Natural killer cell treated with Interleukin-12 subunit alpha and Interleukin-12 subunit beta and Interleukin-15 and Interleukin-18, amount 100 ng/mL, for 72 hours (primary cell): ENCODE results near the gene MPHOSPH9. TPM values are rescaled to one million over a fixed set of nuclear protein-coding genes. Genes with fewer than 3 reads are reported as not detected.
"Not testable (repeated sequence)": the region's sequence is repeated elsewhere in the genome, so short reads cannot be mapped to it uniquely, and the experiment has no call there.

ENCODE experiments used
- ATAC-seq, 2 donors: fragments of 150-1000 bp; cut with Tn5 transposase in 1 of 2; sonication (Bioruptor Pico), chemical (Tn5 transposase) in 1 of 2; 2 replicates each; pipeline ENCODE4 v1.10.0; 2021
- DNase-seq: peaks from one replicate; pipeline ENCODE4 v3.0.0; 2022; ENCODE audit warnings: low spot score
- H3K27ac Mint-ChIP-seq, 2 donors: 1 replicate in 1 of 2; 2 replicates in 1 of 2; pipeline ENCODE4 v1.8.0; 2022; ENCODE audit warnings: mixed read lengths in 2 of 2, mild to moderate bottlenecking in 1 of 2, moderate library complexity in 1 of 2
- H3K27me3 Mint-ChIP-seq, 2 donors: 1 replicate in 1 of 2; 2 replicates in 1 of 2; pipeline ENCODE4 v1.8.0; 2022; ENCODE audit warnings: mixed read lengths in 2 of 2
- H3K36me3 Mint-ChIP-seq: one replicate; pipeline ENCODE4 v1.8.0; 2022; ENCODE audit warnings: mixed read lengths
- H3K4me1 Mint-ChIP-seq, 2 donors: 1 replicate in 1 of 2; 2 replicates in 1 of 2; pipeline ENCODE4 v1.8.0; 2022; ENCODE audit warnings: low read depth in 2 of 2, mixed read lengths in 2 of 2, mild to moderate bottlenecking in 1 of 2
- H3K4me3 Mint-ChIP-seq: one replicate; pipeline ENCODE4 v1.8.0; 2022; ENCODE audit warnings: mixed read lengths
- H3K9me3 Mint-ChIP-seq: 2 replicates; pipeline ENCODE4 v1.8.0; 2022; ENCODE audit warnings: mixed read lengths
- total RNA-seq, 2 donors: library from RNA; stranded (reverse); gene quantifications; one replicate each; pipeline ENCODE4 v1.2.3, GENCODE V29; 2022

The MPHOSPH9 gene
- total RNA-seq, 2 donors from 2014 or later = 50.1 to 117 TPM

- DNase-seq = no peak
- ATAC-seq = no peak
Observed at GRCh38 chr12:123229051-123229450, 3.9 kb downstream of the MPHOSPH9 start.

DNA sequence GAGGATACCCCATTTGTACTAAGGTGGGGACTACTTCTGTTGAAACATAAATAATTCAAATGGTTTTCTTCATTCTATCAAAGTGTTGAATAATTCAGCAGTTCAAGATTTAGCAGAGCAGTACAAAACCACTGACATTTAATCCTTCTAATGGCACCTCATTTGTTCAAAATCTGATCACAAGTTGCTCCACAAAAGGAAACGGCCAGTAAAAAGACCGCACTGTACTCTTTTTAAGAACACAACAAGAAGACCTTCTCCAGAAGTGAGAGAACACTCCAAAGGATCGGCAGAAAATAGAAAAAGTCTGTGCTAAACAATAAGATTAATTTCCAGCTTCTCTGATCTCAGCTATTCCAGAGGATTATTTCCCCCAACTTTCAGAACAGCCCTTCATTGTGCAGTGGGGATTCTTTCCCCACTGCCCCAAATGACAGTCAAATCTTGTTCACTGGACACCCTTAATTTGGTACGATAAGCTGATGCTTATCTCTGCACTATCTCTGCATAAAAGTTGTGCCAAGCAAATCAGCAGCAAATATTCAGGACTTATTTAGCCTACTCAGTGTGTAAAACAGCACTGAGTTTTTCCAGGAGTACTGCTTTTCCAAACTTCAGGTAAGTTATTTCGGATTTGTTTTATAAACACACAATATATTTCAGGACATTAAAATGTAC lies 5.2 kb downstream of the MPHOSPH9 start:
- Mint-ChIP-seq H3K27me3 (no peaks in the 10 kb centered on the region), H3K9me3 (no peaks in the 10 kb centered on the region), H3K4me3 (peak overlapping the region; percentile 56), H3K27ac (peak overlapping the region; percentile 71 to 89), H3K36me3 (no peaks in the 10 kb centered on the region), H3K4me1 (peaks cover 43 to 54% of the 10 kb centered on the region in 2 donors)
- no peak for DNase-seq
- ATAC-seq = no peak

More at GRCh38 chr12:123229051-123229450, 3.9 kb downstream of the MPHOSPH9 start:
- H3K4me1 Mint-ChIP-seq = peaks cover 36 to 43% of the 10 kb centered on the region in 2 donors
- no peaks in the 10 kb centered on the region for H3K27me3 Mint-ChIP-seq
- H3K4me3 Mint-ChIP-seq = peak overlapping the region; percentile 71
- H3K27ac Mint-ChIP-seq = peak overlapping the region; percentile 71 to 89
- no peaks in the 10 kb centered on the region for H3K36me3 Mint-ChIP-seq
- H3K9me3 Mint-ChIP-seq = no peaks in the 10 kb centered on the region

DNA sequence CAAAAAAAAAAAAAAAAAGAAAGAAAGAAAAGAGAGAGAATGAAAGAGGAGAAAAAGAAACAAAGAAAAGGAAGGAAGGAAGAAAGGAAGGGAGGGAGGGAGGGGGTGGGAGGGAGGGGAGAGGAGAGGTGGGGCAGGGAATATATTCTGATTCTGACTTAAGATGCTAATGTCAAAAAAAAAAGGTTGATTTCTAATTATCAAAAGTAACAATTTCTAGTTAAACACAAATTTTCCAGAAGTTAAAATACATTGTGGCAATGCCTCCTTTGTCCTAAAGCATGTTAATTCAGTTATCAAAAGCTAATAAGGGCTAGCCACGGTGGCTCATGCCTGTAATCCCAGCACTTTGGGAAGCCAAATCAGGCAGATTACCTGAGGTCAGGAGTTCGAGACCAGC lies 7.5 kb downstream of the MPHOSPH9 start:
- H3K36me3 Mint-ChIP-seq = peaks cover 9% of the 10 kb centered on the region
- H3K4me3 Mint-ChIP-seq = no peak overlapping the region
- no peak for ATAC-seq

GRCh38 chr12:123223241-123223668 lies 9.7 kb downstream of the MPHOSPH9 start:
- H3K9me3 Mint-ChIP-seq = no peaks in the 10 kb centered on the region
- peak; percentile 93 to 94 for ATAC-seq
- H3K27me3 Mint-ChIP-seq = no peaks in the 10 kb centered on the region
- peak overlapping the region; percentile 72 for H3K4me3 Mint-ChIP-seq
- H3K27ac Mint-ChIP-seq = peak overlapping the region; percentile 62 to 68
- peaks cover 17 to 28% of the 10 kb centered on the region in 2 donors for H3K4me1 Mint-ChIP-seq
- peak; percentile 69 for DNase-seq
- H3K36me3 Mint-ChIP-seq = peaks cover 9% of the 10 kb centered on the region

More for the DNA sequence above, 7.5 kb downstream of the MPHOSPH9 start:
- Mint-ChIP-seq H3K9me3 (no peaks in the 10 kb centered on the region), H3K27me3 (no peaks in the 10 kb centered on the region), H3K27ac (peak overlapping the region in 1 of 2 donors; percentile 62), H3K4me1 (peaks cover 32 to 43% of the 10 kb centered on the region in 2 donors)
- no peak for DNase-seq

DNA sequence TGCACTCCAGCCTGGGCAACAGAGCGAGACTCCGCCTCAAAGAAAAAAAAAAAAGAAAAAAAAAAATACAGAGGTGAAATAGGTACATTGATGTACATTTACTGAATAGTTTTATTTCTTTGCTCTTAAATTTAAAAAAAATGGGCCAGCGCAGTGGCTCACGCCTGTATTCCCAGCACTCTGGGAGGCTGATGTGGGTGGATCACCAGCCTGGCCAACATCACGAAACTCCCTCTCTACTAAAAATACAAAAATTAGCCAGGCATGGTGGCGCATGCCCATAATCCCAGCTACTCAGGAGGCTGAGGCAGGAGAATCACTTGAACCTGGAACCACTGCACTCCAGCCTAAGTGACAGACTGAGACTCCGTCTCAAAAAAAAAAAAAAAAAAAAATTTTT lies 25.1 kb downstream of the MPHOSPH9 start:
- H3K4me3 Mint-ChIP-seq, H3K27me3 Mint-ChIP-seq, H3K4me1 Mint-ChIP-seq, DNase-seq, H3K9me3 Mint-ChIP-seq, H3K27ac Mint-ChIP-seq, ATAC-seq: not testable (repeated sequence)
- peaks cover 26% of the 10 kb centered on the region for H3K36me3 Mint-ChIP-seq

DNA sequence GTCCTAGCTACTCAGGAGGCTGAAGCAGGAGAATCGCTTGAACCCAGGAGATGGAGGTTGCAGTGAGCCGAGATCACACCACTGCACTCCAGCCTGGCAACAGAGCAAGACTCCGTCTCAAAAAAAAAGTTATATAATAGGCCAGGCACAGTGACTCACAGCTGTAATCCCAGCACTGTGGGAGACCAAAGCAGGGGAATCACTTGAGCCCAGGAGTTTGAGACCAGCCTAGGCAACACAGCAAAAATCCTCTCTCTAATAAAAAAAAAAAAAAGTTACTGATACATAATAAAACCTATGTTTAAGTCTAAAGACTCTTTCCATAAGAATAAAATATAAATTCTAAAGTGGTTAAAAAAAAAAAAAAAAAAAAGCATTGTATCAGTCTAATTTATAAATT lies 26.1 kb downstream of the MPHOSPH9 start:
- not testable (repeated sequence) for H3K27me3 Mint-ChIP-seq, H3K4me3 Mint-ChIP-seq, DNase-seq, H3K27ac Mint-ChIP-seq, ATAC-seq, H3K4me1 Mint-ChIP-seq, H3K9me3 Mint-ChIP-seq
- H3K36me3 Mint-ChIP-seq = peaks cover 27% of the 10 kb centered on the region

DNA sequence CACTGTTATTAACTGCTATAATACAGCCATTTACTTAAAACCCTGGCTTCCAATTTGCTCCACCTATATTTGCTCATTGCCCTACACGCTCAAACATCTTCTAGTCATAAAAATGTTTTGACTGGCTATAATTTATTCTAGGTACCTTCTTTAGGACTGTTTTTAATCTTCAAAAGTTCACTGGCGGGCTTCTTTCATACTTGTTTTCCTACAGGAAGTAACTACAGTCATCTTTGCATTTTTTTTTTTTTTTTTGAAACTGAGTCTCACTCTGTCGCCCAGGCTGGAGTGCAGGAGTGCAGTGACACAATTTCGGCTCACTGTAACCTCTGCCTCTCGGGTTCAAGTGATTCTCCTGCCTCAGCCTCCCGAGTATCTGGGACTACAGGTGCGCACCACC lies 32.5 kb downstream of the MPHOSPH9 start:
- Mint-ChIP-seq H3K4me1 (peaks cover 0 to 4% of the 10 kb centered on the region in 2 donors), H3K27me3 (no peaks in the 10 kb centered on the region), H3K9me3 (no peaks in the 10 kb centered on the region), H3K4me3 (no peak overlapping the region), H3K36me3 (peaks cover 23% of the 10 kb centered on the region), H3K27ac (peak overlapping the region; percentile 28 to 31)
- DNase-seq = no peak
- ATAC-seq = no peak

- ATAC-seq = no peak
- no peak for DNase-seq
- Mint-ChIP-seq H3K27ac (peak overlapping the region in 1 of 2 donors; percentile 31), H3K4me3 (no peak overlapping the region), H3K27me3 (no peaks in the 10 kb centered on the region), H3K36me3 (peaks cover 24% of the 10 kb centered on the region), H3K9me3 (no peaks in the 10 kb centered on the region), H3K4me1 (peaks cover 0 to 4% of the 10 kb centered on the region in 2 donors)
Observed at GRCh38 chr12:123199936-123200335, 33.0 kb downstream of the MPHOSPH9 start.

GRCh38 chr12:123187637-123188036 lies 45.3 kb downstream of the MPHOSPH9 start:
- H3K36me3 Mint-ChIP-seq = peaks cover 21% of the 10 kb centered on the region

GRCh38 chr12:123180171-123180570 lies 52.8 kb downstream of the MPHOSPH9 start:
- Mint-ChIP-seq H3K4me1 (no peaks in the 10 kb centered on the region), H3K27me3 (no peaks in the 10 kb centered on the region), H3K4me3 (no peak overlapping the region), H3K27ac (no peak overlapping the region), H3K36me3 (peaks cover 4% of the 10 kb centered on the region), H3K9me3 (no peaks in the 10 kb centered on the region)
- DNase-seq = no peak
- no peak for ATAC-seq

More at GRCh38 chr12:123187637-123188036, 45.3 kb downstream of the MPHOSPH9 start:
- DNase-seq = no peak
- no peaks in the 10 kb centered on the region for H3K27me3 Mint-ChIP-seq
- no peak for ATAC-seq
- no peak overlapping the region for H3K4me3 Mint-ChIP-seq
- no peak overlapping the region for H3K27ac Mint-ChIP-seq
- H3K9me3 Mint-ChIP-seq = no peaks in the 10 kb centered on the region
- peaks cover 0 to 2% of the 10 kb centered on the region in 2 donors for H3K4me1 Mint-ChIP-seq

- Mint-ChIP-seq H3K9me3 (no peaks in the 10 kb centered on the region), H3K4me3 (no peak overlapping the region), H3K27me3 (no peaks in the 10 kb centered on the region), H3K36me3 (peaks cover 6% of the 10 kb centered on the region), H3K27ac (no peak overlapping the region), H3K4me1 (peaks cover 0 to 11% of the 10 kb centered on the region in 2 donors)
- no peak for DNase-seq
- no peak for ATAC-seq
Observed at GRCh38 chr12:123171967-123172366, 61.0 kb downstream of the MPHOSPH9 start.

GRCh38 chr12:123167329-123167728 lies 65.6 kb downstream of the MPHOSPH9 start:
- ATAC-seq (no peak), DNase-seq (no peak)
- Mint-ChIP-seq H3K27ac (no peak overlapping the region), H3K27me3 (no peaks in the 10 kb centered on the region), H3K4me3 (no peak overlapping the region), H3K36me3 (no peaks in the 10 kb centered on the region), H3K9me3 (no peaks in the 10 kb centered on the region), H3K4me1 (peaks cover 0 to 8% of the 10 kb centered on the region in 2 donors)

DNA sequence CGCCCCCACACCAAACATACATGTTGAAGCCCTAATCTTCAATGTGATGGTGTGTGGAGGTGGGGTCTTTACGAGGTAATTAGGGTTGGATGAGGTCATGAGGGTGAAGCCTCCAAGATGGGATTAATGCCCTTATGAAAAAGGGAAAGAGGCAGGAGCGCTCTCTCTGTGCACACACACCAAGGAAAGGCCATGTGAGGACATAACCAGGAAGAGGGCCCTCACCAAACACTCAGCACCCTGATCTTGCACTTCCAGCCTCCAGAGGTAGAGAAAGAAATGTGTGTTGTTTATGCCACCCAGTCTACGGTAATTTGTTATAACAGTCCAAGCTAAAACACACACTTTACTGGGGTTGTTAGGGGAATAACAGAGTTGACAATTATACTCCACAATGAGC lies 67.4 kb downstream of the MPHOSPH9 start:
- Mint-ChIP-seq H3K36me3 (no peaks in the 10 kb centered on the region), H3K4me3 (no peak overlapping the region), H3K27me3 (no peaks in the 10 kb centered on the region), H3K27ac (no peak overlapping the region), H3K9me3 (no peaks in the 10 kb centered on the region), H3K4me1 (peaks cover 0 to 5% of the 10 kb centered on the region in 2 donors)
- ATAC-seq (no peak), DNase-seq (no peak)

GRCh38 chr12:123164710-123165261 lies 68.2 kb downstream of the MPHOSPH9 start:
- DNase-seq (no peak), ATAC-seq (no peak)
- no peak overlapping the region for H3K4me3 Mint-ChIP-seq
- H3K27ac Mint-ChIP-seq = no peak overlapping the region
- peaks cover 0 to 4% of the 10 kb centered on the region in 2 donors for H3K4me1 Mint-ChIP-seq
- no peaks in the 10 kb centered on the region for H3K27me3 Mint-ChIP-seq
- no peaks in the 10 kb centered on the region for H3K36me3 Mint-ChIP-seq
- H3K9me3 Mint-ChIP-seq = no peaks in the 10 kb centered on the region
